GM23338 (cell line): ENCODE data around the gene CTNS. TPM values are rescaled to one million over a fixed set of nuclear protein-coding genes. Genes with fewer than 3 reads are reported as not detected.
A peak's percentile ranks its signal among the peaks of the same experiment; 100 is the strongest.

Experiments
- ATAC-seq: fragments of 200-7000 bp; cut with Tn5 transposase; 3 replicates; pipeline ENCODE4 v1.9.1; 2020
- DNase-seq: peaks from one replicate; pipeline ENCODE4 v3.0.0-alpha.2; 2015; ENCODE audit warnings: low spot score
- H2AFZ ChIP-seq: fragments of 200-600 bp; sonication (generic); 2 replicates; pipeline ENCODE4 v1.8.0; 2016; ENCODE audit warnings: antibody characterized with exemption, mild to moderate bottlenecking, moderate library complexity
- H3F3A ChIP-seq: fragments of 200-600 bp; sonication (generic); replicated peaks from 2 replicates; pipeline ENCODE4 v1.8.0; 2017; ENCODE audit warnings: antibody characterized with exemption, mixed run types, low read depth
- H3K27ac ChIP-seq: fragments of 200-600 bp; sonication (generic); 2 replicates; pipeline ENCODE4 v1.6.1; 2016; ENCODE audit warnings: low read depth
- H3K27me3 ChIP-seq: fragments of 200-600 bp; sonication (generic); 2 replicates; pipeline ENCODE4 v1.8.0; 2016; ENCODE audit warnings: mild to moderate bottlenecking, mixed run types, moderate library complexity; ENCODE audit not compliant: insufficient read depth
- H3K36me3 ChIP-seq: fragments of 200-600 bp; sonication (generic); 2 replicates; pipeline ENCODE4 v1.8.0; 2016; ENCODE audit warnings: mild to moderate bottlenecking; ENCODE audit not compliant: insufficient read depth
- H3K4me1 ChIP-seq: fragments of 200-600 bp; sonication (generic); 2 replicates; pipeline ENCODE4 v1.8.0; 2016; ENCODE audit warnings: mild to moderate bottlenecking, moderate library complexity; ENCODE audit not compliant: insufficient read depth
- H3K4me2 ChIP-seq: fragments of 200-600 bp; sonication (generic); 2 replicates; pipeline ENCODE4 v1.7.1; 2017; ENCODE audit warnings: mixed run types
- H3K4me3 ChIP-seq: fragments of 200-600 bp; sonication (generic); 2 replicates; pipeline ENCODE4 v1.6.1; 2016; ENCODE audit warnings: mixed run types
- H3K79me2 ChIP-seq: fragments of 200-600 bp; sonication (generic); replicated peaks from 2 replicates; pipeline ENCODE4 v1.8.0; 2017; ENCODE audit warnings: mild to moderate bottlenecking; ENCODE audit not compliant: insufficient read depth
- H3K9me2 ChIP-seq: fragments of 200-600 bp; sonication (generic); 2 replicates; pipeline ENCODE4 v1.8.0; 2017; ENCODE audit not compliant: insufficient read depth
- H4K20me1 ChIP-seq: fragments of 200-600 bp; sonication (generic); replicated peaks from 2 replicates; pipeline ENCODE4 v1.8.0; 2017; ENCODE audit warnings: mild to moderate bottlenecking; ENCODE audit not compliant: insufficient read depth
- H3K27ac Mint-ChIP-seq: 2 replicates; pipeline ENCODE4 v1.8.0; 2020; ENCODE audit warnings: inconsistent platforms, mild to moderate bottlenecking, moderate library complexity, mixed read lengths
- H3K27me3 Mint-ChIP-seq: 3 replicates; pipeline ENCODE4 v1.8.0; 2022; ENCODE audit warnings: low read depth, mild to moderate bottlenecking, moderate library complexity, mixed read lengths, inconsistent platforms; ENCODE audit not compliant: insufficient read depth, poor library complexity
- H3K36me3 Mint-ChIP-seq: 3 replicates; pipeline ENCODE4 v1.8.0; 2021; ENCODE audit warnings: low read depth, mild to moderate bottlenecking, inconsistent platforms, moderate library complexity, mixed read lengths
- H3K4me1 Mint-ChIP-seq: 3 replicates; pipeline ENCODE4 v1.8.0; 2020; ENCODE audit warnings: mild to moderate bottlenecking, inconsistent platforms, mixed read lengths
- H3K4me3 Mint-ChIP-seq: 3 replicates; pipeline ENCODE4 v1.8.0; 2021; ENCODE audit warnings: moderate library complexity, mild to moderate bottlenecking, inconsistent platforms, mixed read lengths
- H3K9me3 Mint-ChIP-seq: 3 replicates; pipeline ENCODE4 v1.8.0; 2020; ENCODE audit warnings: moderate library complexity, mild to moderate bottlenecking, inconsistent platforms, mixed read lengths
- NANOG ChIP-seq: IDR thresholded peaks from 2 replicates; pipeline ENCODE4 v1.6.1; 2016; ENCODE audit warnings: antibody characterized with exemption, borderline replicate concordance
- POLR2AphosphoS5 ChIP-seq: IDR thresholded peaks from 2 replicates; pipeline ENCODE4 v1.6.1; 2016; ENCODE audit warnings: antibody characterized with exemption, low read depth
- REST ChIP-seq: IDR thresholded peaks from one replicate; pipeline ENCODE4 v1.6.1; 2018; ENCODE audit warnings: antibody characterized with exemption; ENCODE audit not compliant: unreplicated experiment
- STAT1 ChIP-seq: IDR thresholded peaks from one replicate; pipeline ENCODE4 v1.6.1; 2016; ENCODE audit warnings: antibody characterized with exemption; ENCODE audit not compliant: unreplicated experiment
- ZNF331 ChIP-seq: fragments of 250-450 bp; sonication (Bioruptor Pico); IDR thresholded peaks from 2 replicates; pipeline ENCODE4 v1.5.0; 2020; ENCODE audit warnings: low read depth, mild to moderate bottlenecking, moderate library complexity
- polyA plus RNA-seq: library from polyadenylated mRNA; unstranded; fragments of >200 nt; fragmentation: Nextera tagmentation; extraction: Ambion mirVana; gene quantifications from 2 replicates; pipeline ENCODE4 v1.2.1, GENCODE V29; 2016
- total RNA-seq: library from RNA; depleted of rRNA; stranded (reverse); fragments of >200 nt; shearing (Covaris generic); gene quantifications from 2 replicates; pipeline ENCODE4 v1.2.3, GENCODE V29; 2014; rRNA removed
- TF ChIP-seq, protein P1 (sequence below), 2 experiments: fragments of 200-600 bp in 1 of 2; sonication (generic) in 1 of 2; conservative IDR thresholded peaks; 2 replicates each; pipeline versions ENCODE4 v1.5.1 to v1.6.1; 2016 to 2017; ENCODE audit warnings: antibody characterized with exemption in 2 of 2, low read depth in 2 of 2, mild to moderate bottlenecking in 2 of 2, moderate library complexity in 1 of 2
- TF ChIP-seq, protein P2 (sequence below): fragments of 250-450 bp; sonication (Bioruptor Pico); IDR thresholded peaks from 2 replicates; pipeline ENCODE4 v1.5.0; 2020; ENCODE audit warnings: mild to moderate bottlenecking, moderate library complexity

The CTNS gene
- total and polyA plus RNA-seq, 2 experiments from 2014 or later, result 5.9 to 21.8 TPM

- no peak for ATAC-seq
- TF ChIP-seq STAT1, result no peak
- no peak for TF ChIP-seq NANOG
- no peak for TF ChIP-seq POLR2AphosphoS5
- no peak for TF ChIP-seq ZNF331
- TF ChIP-seq, protein P1, sequence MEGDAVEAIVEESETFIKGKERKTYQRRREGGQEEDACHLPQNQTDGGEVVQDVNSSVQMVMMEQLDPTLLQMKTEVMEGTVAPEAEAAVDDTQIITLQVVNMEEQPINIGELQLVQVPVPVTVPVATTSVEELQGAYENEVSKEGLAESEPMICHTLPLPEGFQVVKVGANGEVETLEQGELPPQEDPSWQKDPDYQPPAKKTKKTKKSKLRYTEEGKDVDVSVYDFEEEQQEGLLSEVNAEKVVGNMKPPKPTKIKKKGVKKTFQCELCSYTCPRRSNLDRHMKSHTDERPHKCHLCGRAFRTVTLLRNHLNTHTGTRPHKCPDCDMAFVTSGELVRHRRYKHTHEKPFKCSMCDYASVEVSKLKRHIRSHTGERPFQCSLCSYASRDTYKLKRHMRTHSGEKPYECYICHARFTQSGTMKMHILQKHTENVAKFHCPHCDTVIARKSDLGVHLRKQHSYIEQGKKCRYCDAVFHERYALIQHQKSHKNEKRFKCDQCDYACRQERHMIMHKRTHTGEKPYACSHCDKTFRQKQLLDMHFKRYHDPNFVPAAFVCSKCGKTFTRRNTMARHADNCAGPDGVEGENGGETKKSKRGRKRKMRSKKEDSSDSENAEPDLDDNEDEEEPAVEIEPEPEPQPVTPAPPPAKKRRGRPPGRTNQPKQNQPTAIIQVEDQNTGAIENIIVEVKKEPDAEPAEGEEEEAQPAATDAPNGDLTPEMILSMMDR (conservative IDR thresholded peaks at IDR 0.05; ENCODE audit: low read depth in 2 of 2), result no peak
- TF ChIP-seq, protein P2, sequence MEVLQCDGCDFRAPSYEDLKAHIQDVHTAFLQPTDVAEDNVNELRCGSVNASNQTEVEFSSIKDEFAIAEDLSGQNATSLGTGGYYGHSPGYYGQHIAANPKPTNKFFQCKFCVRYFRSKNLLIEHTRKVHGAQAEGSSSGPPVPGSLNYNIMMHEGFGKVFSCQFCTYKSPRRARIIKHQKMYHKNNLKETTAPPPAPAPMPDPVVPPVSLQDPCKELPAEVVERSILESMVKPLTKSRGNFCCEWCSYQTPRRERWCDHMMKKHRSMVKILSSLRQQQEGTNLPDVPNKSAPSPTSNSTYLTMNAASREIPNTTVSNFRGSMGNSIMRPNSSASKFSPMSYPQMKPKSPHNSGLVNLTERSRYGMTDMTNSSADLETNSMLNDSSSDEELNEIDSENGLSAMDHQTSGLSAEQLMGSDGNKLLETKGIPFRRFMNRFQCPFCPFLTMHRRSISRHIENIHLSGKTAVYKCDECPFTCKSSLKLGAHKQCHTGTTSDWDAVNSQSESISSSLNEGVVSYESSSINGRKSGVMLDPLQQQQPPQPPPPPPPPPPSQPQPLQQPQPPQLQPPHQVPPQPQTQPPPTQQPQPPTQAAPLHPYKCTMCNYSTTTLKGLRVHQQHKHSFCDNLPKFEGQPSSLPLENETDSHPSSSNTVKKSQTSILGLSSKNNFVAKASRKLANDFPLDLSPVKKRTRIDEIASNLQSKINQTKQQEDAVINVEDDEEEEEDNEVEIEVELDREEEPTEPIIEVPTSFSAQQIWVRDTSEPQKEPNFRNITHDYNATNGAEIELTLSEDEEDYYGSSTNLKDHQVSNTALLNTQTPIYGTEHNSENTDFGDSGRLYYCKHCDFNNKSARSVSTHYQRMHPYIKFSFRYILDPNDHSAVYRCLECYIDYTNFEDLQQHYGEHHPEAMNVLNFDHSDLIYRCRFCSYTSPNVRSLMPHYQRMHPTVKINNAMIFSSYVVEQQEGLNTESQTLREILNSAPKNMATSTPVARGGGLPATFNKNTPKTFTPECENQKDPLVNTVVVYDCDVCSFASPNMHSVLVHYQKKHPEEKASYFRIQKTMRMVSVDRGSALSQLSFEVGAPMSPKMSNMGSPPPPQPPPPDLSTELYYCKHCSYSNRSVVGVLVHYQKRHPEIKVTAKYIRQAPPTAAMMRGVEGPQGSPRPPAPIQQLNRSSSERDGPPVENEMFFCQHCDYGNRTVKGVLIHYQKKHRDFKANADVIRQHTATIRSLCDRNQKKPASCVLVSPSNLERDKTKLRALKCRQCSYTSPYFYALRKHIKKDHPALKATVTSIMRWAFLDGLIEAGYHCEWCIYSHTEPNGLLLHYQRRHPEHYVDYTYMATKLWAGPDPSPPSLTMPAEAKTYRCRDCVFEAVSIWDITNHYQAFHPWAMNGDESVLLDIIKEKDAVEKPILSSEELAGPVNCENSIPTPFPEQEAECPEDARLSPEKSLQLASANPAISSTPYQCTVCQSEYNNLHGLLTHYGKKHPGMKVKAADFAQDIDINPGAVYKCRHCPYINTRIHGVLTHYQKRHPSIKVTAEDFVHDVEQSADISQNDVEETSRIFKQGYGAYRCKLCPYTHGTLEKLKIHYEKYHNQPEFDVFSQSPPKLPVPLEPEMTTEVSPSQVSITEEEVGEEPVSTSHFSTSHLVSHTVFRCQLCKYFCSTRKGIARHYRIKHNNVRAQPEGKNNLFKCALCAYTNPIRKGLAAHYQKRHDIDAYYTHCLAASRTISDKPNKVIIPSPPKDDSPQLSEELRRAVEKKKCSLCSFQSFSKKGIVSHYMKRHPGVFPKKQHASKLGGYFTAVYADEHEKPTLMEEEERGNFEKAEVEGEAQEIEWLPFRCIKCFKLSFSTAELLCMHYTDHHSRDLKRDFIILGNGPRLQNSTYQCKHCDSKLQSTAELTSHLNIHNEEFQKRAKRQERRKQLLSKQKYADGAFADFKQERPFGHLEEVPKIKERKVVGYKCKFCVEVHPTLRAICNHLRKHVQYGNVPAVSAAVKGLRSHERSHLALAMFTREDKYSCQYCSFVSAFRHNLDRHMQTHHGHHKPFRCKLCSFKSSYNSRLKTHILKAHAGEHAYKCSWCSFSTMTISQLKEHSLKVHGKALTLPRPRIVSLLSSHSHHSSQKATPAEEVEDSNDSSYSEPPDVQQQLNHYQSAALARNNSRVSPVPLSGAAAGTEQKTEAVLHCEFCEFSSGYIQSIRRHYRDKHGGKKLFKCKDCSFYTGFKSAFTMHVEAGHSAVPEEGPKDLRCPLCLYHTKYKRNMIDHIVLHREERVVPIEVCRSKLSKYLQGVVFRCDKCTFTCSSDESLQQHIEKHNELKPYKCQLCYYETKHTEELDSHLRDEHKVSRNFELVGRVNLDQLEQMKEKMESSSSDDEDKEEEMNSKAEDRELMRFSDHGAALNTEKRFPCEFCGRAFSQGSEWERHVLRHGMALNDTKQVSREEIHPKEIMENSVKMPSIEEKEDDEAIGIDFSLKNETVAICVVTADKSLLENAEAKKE (CRISPR knock-in tag), result no peak
- no peak for TF ChIP-seq REST
- Histone ChIP-seq H3K27ac (peak overlapping the region; percentile 56), H3F3A (no peaks in the 10 kb centered on the region), H4K20me1 (peaks cover 5% of the 10 kb centered on the region; the same call in 1 of the 2 replicates), H3K4me3 (no peak overlapping the region), H3K9me2 (no peaks in the 10 kb centered on the region), H3K79me2 (no peaks in the 10 kb centered on the region), H3K4me2 (no peak overlapping the region), H3K36me3 (no peaks in the 10 kb centered on the region; the same call in none of the 2 replicates), H2AFZ (no peak overlapping the region), H3K27me3 (no peaks in the 10 kb centered on the region), H3K4me1 (no peaks in the 10 kb centered on the region)
- H3K4me1 Mint-ChIP-seq, result no peaks in the 10 kb centered on the region; the same call in 1 of the 3 replicates
- H3K36me3 Mint-ChIP-seq, result peaks cover 18% of the 10 kb centered on the region
- no peak overlapping the region for H3K27ac Mint-ChIP-seq
- peaks cover 5% of the 10 kb centered on the region for H3K27me3 Mint-ChIP-seq
- no peaks in the 10 kb centered on the region for H3K9me3 Mint-ChIP-seq
- no peak overlapping the region for H3K4me3 Mint-ChIP-seq
- peak; percentile 41 for DNase-seq
These were observed 74.4 kb downstream of the CTNS start for GRCh38 chr17:3710951-3711383.

Other genes starting within 250 kb of the CTNS start
- gene OR1E1, start 238.3 kb upstream of the CTNS start, total RNA-seq, result not detected in 2 replicates
- gene OR1E1, start 238.3 kb upstream of the CTNS start, polyA plus RNA-seq, result not detected in 2 replicates
- gene OR3A3, start 225.4 kb upstream of the CTNS start, total RNA-seq, result not detected in 2 replicates
- not detected in 2 replicates for gene OR3A3, start 225.4 kb upstream of the CTNS start, polyA plus RNA-seq
- gene OR1E2, start 202.9 kb upstream of the CTNS start, total RNA-seq, result not detected in 2 replicates
- gene OR1E2, start 202.9 kb upstream of the CTNS start, polyA plus RNA-seq, result not detected in 2 replicates
- gene SPATA22, start 164.9 kb upstream of the CTNS start, total RNA-seq, result not detected in 2 replicates
- not detected in 2 replicates for gene SPATA22, start 164.9 kb upstream of the CTNS start, polyA plus RNA-seq
- gene ASPA, start 160.8 kb upstream of the CTNS start, total RNA-seq, result 0.04 TPM in 1 of 2 replicates, not detected in the other
- 0.13 TPM in 1 of 2 replicates, not detected in the other for gene ASPA, start 160.8 kb upstream of the CTNS start, polyA plus RNA-seq
- 0.69 and 0.70 TPM in 2 replicates for gene TRPV3, start 78.9 kb upstream of the CTNS start, total RNA-seq
- 0.15 and 0.82 TPM in 2 replicates for gene TRPV3, start 78.9 kb upstream of the CTNS start, polyA plus RNA-seq
- gene TRPV1, start 27.3 kb upstream of the CTNS start, total RNA-seq, result 3.8 and 4.0 TPM in 2 replicates
- gene TRPV1, start 27.3 kb upstream of the CTNS start, polyA plus RNA-seq, result 2.3 and 4.2 TPM in 2 replicates
- 34.3 and 36.7 TPM in 2 replicates for gene SHPK, start 510 bp upstream of the CTNS start, total RNA-seq
- 11.3 and 11.5 TPM in 2 replicates for gene SHPK, start 510 bp upstream of the CTNS start, polyA plus RNA-seq
- gene TAX1BP3, start 31.8 kb downstream of the CTNS start, total RNA-seq, result 113 and 134 TPM in 2 replicates
- 93.0 and 98.7 TPM in 2 replicates for gene TAX1BP3, start 31.8 kb downstream of the CTNS start, polyA plus RNA-seq
- gene EMC6, start 32.1 kb downstream of the CTNS start, total RNA-seq, result 27.6 and 48.0 TPM in 2 replicates
- gene EMC6, start 32.1 kb downstream of the CTNS start, polyA plus RNA-seq, result 230 and 232 TPM in 2 replicates
- gene P2RX5, start 59.4 kb downstream of the CTNS start, total RNA-seq, result 11.6 and 13.6 TPM in 2 replicates
- gene P2RX5, start 59.4 kb downstream of the CTNS start, polyA plus RNA-seq, result 7.4 and 7.5 TPM in 2 replicates
- gene HASPIN, start 87.1 kb downstream of the CTNS start, total RNA-seq, result 34.0 and 35.1 TPM in 2 replicates
- 5.8 and 6.1 TPM in 2 replicates for gene HASPIN, start 87.1 kb downstream of the CTNS start, polyA plus RNA-seq
- 7.9 and 11.7 TPM in 2 replicates for gene ITGAE, start 164.4 kb downstream of the CTNS start, total RNA-seq
- gene ITGAE, start 164.4 kb downstream of the CTNS start, polyA plus RNA-seq, result 40.3 and 44.9 TPM in 2 replicates
- 34.6 and 42.8 TPM in 2 replicates for gene NCBP3, start 209.5 kb downstream of the CTNS start, total RNA-seq
- 28.1 and 35.5 TPM in 2 replicates for gene NCBP3, start 209.5 kb downstream of the CTNS start, polyA plus RNA-seq